ENCODE data around the gene MYO5A.

Gene MYO5A

GRCh38 chr15:52524223-52525136 is 4.2 kb downstream of the MYO5A start:
- H3K9ac ChIP-seq (ENCODE audit: low read length) = no peak overlapping the region
- H3K4me1 ChIP-seq (ENCODE audit: control insufficient read depth, low read depth, low read length) = peaks cover 2% of the 10 kb centered on the region
- DNase-seq = no peak
- H3K4me2 ChIP-seq (ENCODE audit: low read length) = no peak overlapping the region
- H2BK120ac ChIP-seq (ENCODE audit: low read depth, low read length) = no peak overlapping the region
- H2BK15ac ChIP-seq (replicated peaks; ENCODE audit: low read depth) = no peak overlapping the region
- H3K27me3 ChIP-seq (ENCODE audit: insufficient read depth, low read length, poor library complexity) = peaks cover 2% of the 10 kb centered on the region
- no peaks in the 10 kb centered on the region for H3K79me1 ChIP-seq (ENCODE audit: low read length)
- no peak overlapping the region for H3K18ac ChIP-seq (ENCODE audit: low read length)
- H2BK5ac ChIP-seq (ENCODE audit: low read length) = no peak overlapping the region
- H4K5ac ChIP-seq (ENCODE audit: low read length) = no peak overlapping the region
- no peak overlapping the region for H3K56ac ChIP-seq (ENCODE audit: low read length)
- H3K36me3 ChIP-seq (ENCODE audit: control insufficient read depth, insufficient read depth, low read length) = no peaks in the 10 kb centered on the region
- no CpG with 5 or more reads among the region's 4 CpGs for WGBS (ENCODE audit: extremely low coverage, insufficient coverage, low lambda C conversion rate)
- H4K8ac ChIP-seq (ENCODE audit: low read depth, low read length) = no peak overlapping the region
- no peak overlapping the region for H3K4me3 ChIP-seq (ENCODE audit: low read length)
- no peak overlapping the region for H3K23ac ChIP-seq (ENCODE audit: low read length)
- no peaks in the 10 kb centered on the region for H3K79me2 ChIP-seq (ENCODE audit: control insufficient read depth, insufficient read depth, low read length)
- H3K27ac ChIP-seq (ENCODE audit: low read depth, low read length) = no peak overlapping the region
- no peak overlapping the region for H2AK5ac ChIP-seq (ENCODE audit: low read length)
- no peak overlapping the region for H3K4ac ChIP-seq (ENCODE audit: low read depth, low read length)

DNA sequence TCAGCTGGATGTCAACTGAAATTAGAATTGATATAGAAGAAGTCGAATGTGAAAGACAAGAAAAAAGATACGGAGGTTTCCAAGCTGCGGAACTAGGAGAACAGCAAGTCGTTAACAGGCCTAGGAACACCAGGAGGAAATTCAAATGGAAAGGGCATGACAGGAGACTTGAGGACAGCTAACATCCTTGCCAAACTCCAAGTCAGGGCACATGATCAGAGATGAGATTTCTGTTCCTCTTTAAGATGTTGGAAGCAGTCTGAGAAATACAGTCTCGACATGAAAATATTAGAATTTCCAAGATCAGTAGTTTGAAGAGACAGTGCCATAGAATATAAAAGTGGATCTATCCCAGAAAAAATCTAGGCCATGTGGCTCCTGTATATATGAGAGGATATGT is 5.0 kb downstream of the MYO5A start:
- Histone ChIP-seq H2BK5ac (ENCODE audit: low read length) (no peak overlapping the region), H4K5ac (ENCODE audit: low read length) (no peak overlapping the region), H3K4ac (ENCODE audit: low read depth, low read length) (no peak overlapping the region), H2AK5ac (ENCODE audit: low read length) (no peak overlapping the region), H3K18ac (ENCODE audit: low read length) (no peak overlapping the region), H3K36me3 (ENCODE audit: control insufficient read depth, insufficient read depth, low read length) (no peaks in the 10 kb centered on the region), H3K4me1 (ENCODE audit: control insufficient read depth, low read depth, low read length) (peaks cover 2% of the 10 kb centered on the region), H3K9ac (ENCODE audit: low read length) (no peak overlapping the region), H3K79me1 (ENCODE audit: low read length) (no peaks in the 10 kb centered on the region), H2BK15ac (replicated peaks; ENCODE audit: low read depth) (no peak overlapping the region), H3K4me3 (ENCODE audit: low read length) (no peak overlapping the region), H3K4me2 (ENCODE audit: low read length) (no peak overlapping the region), H3K56ac (ENCODE audit: low read length) (no peak overlapping the region), H2BK120ac (ENCODE audit: low read depth, low read length) (no peak overlapping the region), H3K79me2 (ENCODE audit: control insufficient read depth, insufficient read depth, low read length) (no peaks in the 10 kb centered on the region), H3K23ac (ENCODE audit: low read length) (no peak overlapping the region), H4K8ac (ENCODE audit: low read depth, low read length) (no peak overlapping the region), H3K27ac (ENCODE audit: low read depth, low read length) (no peak overlapping the region), H3K27me3 (ENCODE audit: insufficient read depth, low read length, poor library complexity) (peaks cover 2% of the 10 kb centered on the region)
- no CpG with 5 or more reads among the region's 5 CpGs for WGBS (ENCODE audit: extremely low coverage, insufficient coverage, low lambda C conversion rate)
- DNase-seq = no peak

DNA sequence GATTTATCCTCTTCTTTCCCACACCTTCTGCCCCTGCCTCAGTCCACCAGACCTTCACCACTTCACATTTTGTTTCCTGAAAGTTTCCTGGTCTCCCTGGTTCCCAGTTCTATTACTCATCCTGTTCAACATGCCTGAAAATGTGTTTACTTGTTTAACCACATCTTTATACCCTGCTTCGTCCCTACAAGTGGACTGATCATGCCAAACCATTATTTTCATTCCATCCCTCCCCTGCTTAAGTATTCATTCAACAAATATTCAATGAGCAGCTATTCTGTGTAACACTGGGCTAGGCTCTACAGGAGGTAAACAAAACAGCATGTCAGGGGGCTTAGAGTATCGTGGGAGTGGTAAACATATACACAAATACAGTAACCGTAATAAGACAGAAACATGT is 5.5 kb downstream of the MYO5A start:
- H3K27me3 ChIP-seq (ENCODE audit: insufficient read depth, low read length, poor library complexity) = peaks cover 2% of the 10 kb centered on the region
- DNase-seq = no peak
- no peak overlapping the region for H3K56ac ChIP-seq (ENCODE audit: low read length)
- H4K5ac ChIP-seq (ENCODE audit: low read length) = no peak overlapping the region
- no peak overlapping the region for H2BK5ac ChIP-seq (ENCODE audit: low read length)
- WGBS (ENCODE audit: extremely low coverage, insufficient coverage, low lambda C conversion rate) = no CpG with 5 or more reads among the region's 3 CpGs
- peaks cover 2% of the 10 kb centered on the region for H3K4me1 ChIP-seq (ENCODE audit: control insufficient read depth, low read depth, low read length)
- H3K4me3 ChIP-seq (ENCODE audit: low read length) = no peak overlapping the region
- no peak overlapping the region for H3K18ac ChIP-seq (ENCODE audit: low read length)
- H3K23ac ChIP-seq (ENCODE audit: low read length) = no peak overlapping the region
- H3K27ac ChIP-seq (ENCODE audit: low read depth, low read length) = no peak overlapping the region
- H4K8ac ChIP-seq (ENCODE audit: low read depth, low read length) = no peak overlapping the region
- H3K4me2 ChIP-seq (ENCODE audit: low read length) = no peak overlapping the region
- no peaks in the 10 kb centered on the region for H3K79me2 ChIP-seq (ENCODE audit: control insufficient read depth, insufficient read depth, low read length)
- H3K79me1 ChIP-seq (ENCODE audit: low read length) = no peaks in the 10 kb centered on the region
- H3K36me3 ChIP-seq (ENCODE audit: control insufficient read depth, insufficient read depth, low read length) = no peaks in the 10 kb centered on the region
- H2AK5ac ChIP-seq (ENCODE audit: low read length) = no peak overlapping the region
- H3K4ac ChIP-seq (ENCODE audit: low read depth, low read length) = no peak overlapping the region
- no peak overlapping the region for H2BK120ac ChIP-seq (ENCODE audit: low read depth, low read length)
- H2BK15ac ChIP-seq (replicated peaks; ENCODE audit: low read depth) = no peak overlapping the region
- H3K9ac ChIP-seq (ENCODE audit: low read length) = no peak overlapping the region

DNA sequence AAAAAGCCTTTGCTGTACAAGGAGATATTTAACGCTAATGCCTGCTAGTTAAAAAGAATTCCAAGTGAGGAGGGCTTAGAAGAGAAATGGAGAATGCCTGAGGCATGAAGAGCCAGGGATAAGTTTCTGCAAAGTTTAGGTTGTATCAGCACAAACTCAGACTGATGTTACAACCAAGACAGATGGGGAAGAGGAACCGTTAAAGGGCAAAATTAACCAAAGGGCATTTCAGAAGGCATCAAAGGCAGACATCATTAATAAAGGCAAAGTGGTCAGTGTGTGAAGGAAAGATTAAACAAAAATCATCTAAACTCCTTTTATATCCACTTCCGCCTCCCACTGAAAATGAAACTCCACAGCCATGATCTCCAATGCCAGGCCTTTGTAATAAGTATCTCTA is 7.0 kb downstream of the MYO5A start:
- Histone ChIP-seq H3K18ac (ENCODE audit: low read length) (no peak overlapping the region), H2BK15ac (replicated peaks; ENCODE audit: low read depth) (no peak overlapping the region), H3K36me3 (ENCODE audit: control insufficient read depth, insufficient read depth, low read length) (no peaks in the 10 kb centered on the region), H3K56ac (ENCODE audit: low read length) (no peak overlapping the region), H4K8ac (ENCODE audit: low read depth, low read length) (no peak overlapping the region), H3K4ac (ENCODE audit: low read depth, low read length) (no peak overlapping the region), H3K27me3 (ENCODE audit: insufficient read depth, low read length, poor library complexity) (no peaks in the 10 kb centered on the region), H3K4me3 (ENCODE audit: low read length) (no peak overlapping the region), H3K79me2 (ENCODE audit: control insufficient read depth, insufficient read depth, low read length) (no peaks in the 10 kb centered on the region), H3K79me1 (ENCODE audit: low read length) (no peaks in the 10 kb centered on the region), H2BK5ac (ENCODE audit: low read length) (no peak overlapping the region), H2BK120ac (ENCODE audit: low read depth, low read length) (no peak overlapping the region), H3K27ac (ENCODE audit: low read depth, low read length) (no peak overlapping the region), H2AK5ac (ENCODE audit: low read length) (no peak overlapping the region), H3K23ac (ENCODE audit: low read length) (no peak overlapping the region), H3K4me2 (ENCODE audit: low read length) (no peak overlapping the region), H4K5ac (ENCODE audit: low read length) (no peak overlapping the region), H3K4me1 (ENCODE audit: control insufficient read depth, low read depth, low read length) (no peaks in the 10 kb centered on the region), H3K9ac (ENCODE audit: low read length) (no peak overlapping the region)
- WGBS (ENCODE audit: extremely low coverage, insufficient coverage, low lambda C conversion rate) = no CpG with 5 or more reads among the region's 3 CpGs
- no peak for DNase-seq

- H2BK5ac ChIP-seq (ENCODE audit: low read length) = no peak overlapping the region
- no peak overlapping the region for H3K4me3 ChIP-seq (ENCODE audit: low read length)
- H3K4ac ChIP-seq (ENCODE audit: low read depth, low read length) = no peak overlapping the region
- no peak overlapping the region for H3K56ac ChIP-seq (ENCODE audit: low read length)
- no peaks in the 10 kb centered on the region for H3K27me3 ChIP-seq (ENCODE audit: insufficient read depth, low read length, poor library complexity)
- H3K27ac ChIP-seq (ENCODE audit: low read depth, low read length) = no peak overlapping the region
- no peak overlapping the region for H3K18ac ChIP-seq (ENCODE audit: low read length)
- no peaks in the 10 kb centered on the region for H3K36me3 ChIP-seq (ENCODE audit: control insufficient read depth, insufficient read depth, low read length)
- H3K79me1 ChIP-seq (ENCODE audit: low read length) = no peaks in the 10 kb centered on the region
- no peak overlapping the region for H4K5ac ChIP-seq (ENCODE audit: low read length)
- no peak overlapping the region for H3K4me2 ChIP-seq (ENCODE audit: low read length)
- H2BK120ac ChIP-seq (ENCODE audit: low read depth, low read length) = no peak overlapping the region
- no peaks in the 10 kb centered on the region for H3K79me2 ChIP-seq (ENCODE audit: control insufficient read depth, insufficient read depth, low read length)
- no peak for DNase-seq
- H3K9ac ChIP-seq (ENCODE audit: low read length) = no peak overlapping the region
- H2AK5ac ChIP-seq (ENCODE audit: low read length) = no peak overlapping the region
- H3K23ac ChIP-seq (ENCODE audit: low read length) = no peak overlapping the region
- no peak overlapping the region for H4K8ac ChIP-seq (ENCODE audit: low read depth, low read length)
- H2BK15ac ChIP-seq (replicated peaks; ENCODE audit: low read depth) = no peak overlapping the region
- H3K4me1 ChIP-seq (ENCODE audit: control insufficient read depth, low read depth, low read length) = no peaks in the 10 kb centered on the region
These were observed 8.3 kb downstream of the MYO5A start for GRCh38 chr15:52520421-52520820.

All from mesendoderm (in vitro differentiated cells).